Fibroblast of skin of right biceps (primary cell): Measurements from ENCODE around the gene AFF4.
A peak's percentile ranks its signal among the peaks of the same experiment; 100 is the strongest.

Experiments
- DNase-seq: peaks from one replicate; pipeline ENCODE4 v3.0.0-alpha.2; 2013

The AFF4 gene

DNA sequence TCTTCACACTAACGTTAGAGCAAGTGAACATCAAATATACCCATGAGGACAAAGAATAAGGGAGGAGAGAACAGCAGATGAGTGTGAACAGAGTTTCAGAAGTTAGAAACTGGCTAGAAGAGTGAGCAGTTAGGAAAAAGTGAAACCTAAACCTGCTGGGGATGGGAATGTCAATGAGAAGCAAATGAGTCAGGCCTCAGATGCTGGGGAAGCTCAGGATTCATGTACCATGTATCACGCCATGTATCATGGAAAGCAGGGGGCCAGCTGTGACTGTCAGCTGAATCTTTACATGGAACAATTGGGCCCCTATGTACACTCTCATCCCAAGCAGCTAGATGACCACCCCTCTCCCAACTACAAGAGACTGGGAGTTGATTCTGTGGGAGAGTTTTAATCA, 113.4 kb downstream of the AFF4 start:
- peak; percentile 58 for DNase-seq

DNA sequence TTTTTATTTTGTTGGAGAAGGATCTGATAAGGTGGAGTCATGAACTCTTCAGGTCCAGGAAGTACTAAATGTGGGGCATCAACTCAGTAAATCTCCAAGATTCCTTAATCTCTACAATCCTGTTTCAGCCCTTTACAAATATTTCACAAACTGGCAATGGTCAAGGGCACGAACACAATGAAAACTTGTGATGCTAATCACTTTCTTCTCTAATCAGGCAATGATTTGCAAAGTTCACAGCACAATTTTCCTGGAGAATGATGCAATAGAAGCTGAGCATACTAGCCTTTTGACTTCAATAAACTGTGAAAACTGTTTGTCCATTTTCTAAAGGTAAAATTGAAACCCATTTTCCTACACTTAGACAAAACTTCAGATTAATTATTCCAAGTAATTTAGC, 114.1 kb downstream of the AFF4 start:
- DNase-seq: no peak

DNA sequence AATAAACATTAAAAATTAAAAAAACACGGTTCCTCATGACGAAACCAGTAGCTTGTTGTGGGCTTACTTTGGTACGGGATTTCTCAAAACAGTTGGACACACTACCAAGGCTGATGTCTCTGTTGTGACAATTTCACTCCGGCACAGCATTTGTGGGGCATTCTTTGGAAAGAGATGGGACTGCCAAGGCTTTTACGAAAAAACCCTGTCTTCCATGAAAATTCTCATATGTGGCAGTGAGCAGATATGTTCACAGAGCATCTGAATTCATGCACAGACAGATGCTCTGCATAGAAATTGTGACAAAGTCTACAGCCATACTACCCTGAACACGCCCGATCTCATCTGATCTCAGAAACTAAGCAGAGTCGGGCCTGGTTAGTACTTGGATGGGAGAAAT, 115.2 kb downstream of the AFF4 start:
- DNase-seq: no peak

GRCh38 chr5:132841305-132841704, 122.1 kb downstream of the AFF4 start:
- no peak for DNase-seq

- no peak for DNase-seq
These were observed 122.5 kb downstream of the AFF4 start for GRCh38 chr5:132840896-132841295.

DNA sequence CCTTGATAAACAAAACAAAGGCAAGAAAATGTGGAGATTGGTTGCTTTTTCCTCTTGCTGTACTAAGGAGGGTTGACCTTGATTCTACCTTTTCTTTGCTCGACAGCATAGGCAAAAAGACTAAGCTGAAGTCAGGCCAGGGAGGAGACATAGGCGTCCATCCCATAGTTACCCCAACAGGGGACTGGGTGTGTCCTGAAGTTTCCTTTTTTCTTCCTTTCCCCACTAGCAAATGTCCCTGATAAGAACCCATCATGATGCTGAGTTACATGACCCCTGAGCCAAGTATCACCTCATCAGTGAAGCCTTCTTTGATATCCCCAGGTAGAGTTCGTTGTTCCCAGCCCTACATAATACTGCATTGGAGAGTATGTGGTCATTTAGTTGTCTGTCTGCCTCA, 123.1 kb downstream of the AFF4 start:
- no peak for DNase-seq

DNA sequence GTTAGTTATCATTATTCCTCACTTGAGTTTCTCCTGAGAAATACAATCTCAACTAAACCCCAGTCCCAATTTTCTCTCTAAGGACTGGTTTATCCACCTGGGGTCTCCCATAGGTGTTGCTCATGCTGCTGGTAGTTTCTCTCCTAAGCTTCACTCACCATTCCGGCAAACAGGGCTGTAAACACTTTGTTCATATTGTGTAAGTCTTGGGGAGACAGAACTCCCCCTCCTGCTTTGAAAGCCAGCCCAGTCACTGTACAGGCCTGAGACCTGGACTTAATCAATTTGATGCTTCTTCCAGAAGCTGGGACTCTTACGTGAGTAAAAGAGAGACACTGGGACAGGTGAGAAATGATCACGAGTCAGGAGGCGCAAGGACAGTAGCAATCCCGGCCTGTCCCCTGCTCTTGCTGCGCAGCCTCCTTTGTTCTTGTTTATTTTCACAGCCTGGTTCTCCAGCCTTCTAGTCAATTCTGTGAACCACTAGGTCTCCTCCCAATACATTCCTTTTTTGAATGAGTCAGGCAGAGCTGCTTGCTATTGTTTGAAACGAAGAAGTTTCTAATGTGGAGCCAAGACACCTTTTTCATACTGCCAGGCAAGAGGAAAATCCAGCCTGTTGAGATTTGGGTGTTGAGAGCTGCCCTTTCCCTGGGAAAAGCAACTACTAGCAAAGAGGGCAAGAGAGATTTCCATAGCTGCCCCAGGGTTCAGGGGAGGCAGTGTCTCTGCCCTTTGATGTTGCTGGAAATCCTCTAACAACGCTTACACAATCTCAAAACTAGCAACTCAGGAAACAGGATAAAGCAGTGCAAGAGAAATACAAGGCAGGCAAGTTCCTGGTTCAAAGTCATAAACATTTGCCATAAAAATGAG, 123.8 kb downstream of the AFF4 start:
- peak; percentile 46 for DNase-seq

- no peak for DNase-seq
These were observed 124.7 kb downstream of the AFF4 start for GRCh38 chr5:132838516-132839282.

DNA sequence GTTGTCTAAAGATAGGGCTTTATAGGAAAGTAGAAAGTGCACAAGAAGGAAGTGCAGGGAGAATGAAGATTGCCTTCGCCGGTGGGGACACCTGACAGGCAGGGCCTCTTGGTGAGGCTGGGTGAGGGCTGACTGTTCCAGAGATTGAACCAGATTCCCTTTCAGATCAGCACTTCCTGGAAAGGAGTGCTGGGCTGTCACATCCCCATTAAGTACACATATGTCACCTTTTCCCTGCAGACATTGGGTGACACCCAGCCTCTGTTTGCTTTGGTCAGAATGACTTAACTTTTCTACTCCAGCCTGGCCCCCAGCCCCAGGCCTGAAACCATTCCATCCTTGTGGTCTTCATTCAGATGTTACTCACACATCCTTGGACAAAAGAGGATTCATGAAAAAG, 125.6 kb downstream of the AFF4 start:
- no peak for DNase-seq

DNA sequence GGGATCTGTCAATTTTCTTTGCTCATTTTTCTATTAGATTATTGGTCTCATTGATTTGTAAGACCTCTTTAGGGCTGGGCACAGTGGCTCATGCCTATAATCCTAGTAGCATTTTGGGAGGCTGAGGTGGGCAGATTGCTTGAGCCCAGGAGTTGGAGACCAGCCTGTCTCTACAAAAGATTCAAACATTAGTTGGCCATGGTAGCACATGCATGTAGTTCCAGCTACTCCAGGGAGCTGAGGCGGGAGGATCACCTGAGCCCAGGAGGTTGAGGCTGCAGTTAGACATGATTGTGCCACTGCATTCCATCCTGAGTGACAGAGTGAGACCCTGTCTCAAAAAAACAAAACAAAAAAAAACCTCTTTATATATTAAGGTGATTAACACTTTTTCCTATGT, 126.6 kb downstream of the AFF4 start:
- no peak for DNase-seq

GRCh38 chr5:132834057-132834456, 129.4 kb downstream of the AFF4 start:
- no peak for DNase-seq

GRCh38 chr5:132832612-132833011, 130.8 kb downstream of the AFF4 start:
- DNase-seq: no peak

GRCh38 chr5:132831095-132831860, 132.2 kb downstream of the AFF4 start:
- no peak for DNase-seq

- peak; percentile 20 for DNase-seq
These were observed 132.9 kb downstream of the AFF4 start, which contains the start of gene SHROOM1 for GRCh38 chr5:132830436-132831094. Gene SHROOM1, minus strand, starts transcription at chr5:132830647. Its CDS starts 4,507 bp downstream, at chr5:132826140.

- DNase-seq: peak; percentile 64
These were observed 133.5 kb downstream of the AFF4 start for GRCh38 chr5:132829742-132830435.

DNA sequence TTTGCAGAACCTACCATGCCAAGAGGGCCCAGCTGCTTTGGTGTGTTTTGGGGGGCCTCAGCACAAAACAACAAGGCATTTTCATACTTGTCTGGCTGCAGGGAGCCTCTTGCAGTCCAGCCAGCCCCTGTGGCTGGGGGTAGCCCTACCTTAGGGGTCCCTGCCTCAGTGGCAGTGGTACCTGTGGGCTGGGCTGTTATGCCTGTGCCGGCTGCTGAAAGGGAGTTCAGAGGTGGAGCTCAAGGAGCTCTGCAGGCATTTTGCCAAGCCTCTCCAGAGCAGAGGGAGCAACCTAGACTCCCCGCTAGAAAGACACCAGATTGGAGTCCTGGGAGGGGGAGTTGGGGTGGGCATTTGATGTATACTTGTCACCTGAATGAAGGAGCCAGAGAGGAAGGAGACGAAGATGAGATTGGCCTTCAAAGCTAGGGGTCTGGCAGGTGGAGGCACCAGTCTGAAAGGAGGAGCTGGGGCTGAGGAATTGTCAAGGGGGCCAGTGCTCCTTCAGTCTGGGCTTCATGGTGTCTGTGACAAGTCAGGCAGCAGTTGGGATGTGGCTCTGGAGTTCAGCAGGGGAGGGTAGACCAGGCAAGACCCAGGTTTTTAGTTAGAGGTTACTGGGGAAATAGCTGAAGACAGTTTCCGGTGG, 134.5 kb downstream of the AFF4 start:
- DNase-seq: no peak

GRCh38 chr5:132827943-132828673, 135.3 kb downstream of the AFF4 start:
- no peak for DNase-seq

GRCh38 chr5:132826424-132827082, 136.9 kb downstream of the AFF4 start:
- DNase-seq: no peak

GRCh38 chr5:132825834-132826391, 137.5 kb downstream of the AFF4 start:
- DNase-seq: no peak
